Epidermal melanocyte (primary cell): ENCODE measurements around the gene ERF.
A peak's percentile ranks its signal among the peaks of the same experiment; 100 is the strongest.

Source experiments
- DNase-seq: peaks from one replicate; pipeline ENCODE4 v3.0.0; 2011; ENCODE audit warnings: low spot score; ENCODE audit not compliant: insufficient read length

The ERF gene

DNA sequence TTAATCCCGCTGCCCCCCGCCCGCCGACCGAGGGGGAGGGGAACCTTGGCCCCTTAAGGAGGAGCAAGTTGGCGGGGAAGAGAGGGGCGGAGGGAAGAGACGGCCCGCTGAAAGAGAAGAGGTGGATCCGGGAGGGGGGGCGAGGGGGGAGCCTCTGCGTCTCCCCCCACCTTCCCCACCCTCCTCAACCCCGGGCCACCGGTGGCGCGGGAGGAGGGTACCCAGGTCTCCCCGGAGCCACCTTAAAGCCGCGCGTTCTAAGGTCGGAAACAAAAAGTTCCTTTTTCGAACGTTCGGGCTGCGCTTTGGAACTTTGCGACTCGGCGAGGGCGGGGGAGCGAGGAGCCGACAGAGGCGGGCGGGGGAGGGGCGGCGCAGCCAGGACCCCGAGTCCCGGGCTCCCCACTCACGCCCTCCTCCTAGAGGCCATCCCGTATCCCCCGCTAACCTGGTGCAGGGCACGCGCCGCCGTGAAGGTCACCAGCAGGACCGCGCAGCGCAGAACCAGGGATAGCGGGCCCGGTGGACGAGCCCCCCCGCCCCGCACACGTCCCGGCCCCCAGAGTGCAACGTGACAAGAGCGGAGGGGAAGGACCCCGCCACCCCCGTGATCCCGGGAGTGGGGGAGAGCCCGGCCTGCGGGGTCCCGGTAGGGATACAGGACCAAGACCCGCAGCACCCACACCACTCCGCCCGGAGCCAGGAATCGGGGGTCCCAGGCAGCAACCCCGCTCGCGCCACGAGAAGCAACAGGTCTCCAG lies 659 bp downstream of the ERF start:
- DNase-seq: peak; percentile 50

DNA sequence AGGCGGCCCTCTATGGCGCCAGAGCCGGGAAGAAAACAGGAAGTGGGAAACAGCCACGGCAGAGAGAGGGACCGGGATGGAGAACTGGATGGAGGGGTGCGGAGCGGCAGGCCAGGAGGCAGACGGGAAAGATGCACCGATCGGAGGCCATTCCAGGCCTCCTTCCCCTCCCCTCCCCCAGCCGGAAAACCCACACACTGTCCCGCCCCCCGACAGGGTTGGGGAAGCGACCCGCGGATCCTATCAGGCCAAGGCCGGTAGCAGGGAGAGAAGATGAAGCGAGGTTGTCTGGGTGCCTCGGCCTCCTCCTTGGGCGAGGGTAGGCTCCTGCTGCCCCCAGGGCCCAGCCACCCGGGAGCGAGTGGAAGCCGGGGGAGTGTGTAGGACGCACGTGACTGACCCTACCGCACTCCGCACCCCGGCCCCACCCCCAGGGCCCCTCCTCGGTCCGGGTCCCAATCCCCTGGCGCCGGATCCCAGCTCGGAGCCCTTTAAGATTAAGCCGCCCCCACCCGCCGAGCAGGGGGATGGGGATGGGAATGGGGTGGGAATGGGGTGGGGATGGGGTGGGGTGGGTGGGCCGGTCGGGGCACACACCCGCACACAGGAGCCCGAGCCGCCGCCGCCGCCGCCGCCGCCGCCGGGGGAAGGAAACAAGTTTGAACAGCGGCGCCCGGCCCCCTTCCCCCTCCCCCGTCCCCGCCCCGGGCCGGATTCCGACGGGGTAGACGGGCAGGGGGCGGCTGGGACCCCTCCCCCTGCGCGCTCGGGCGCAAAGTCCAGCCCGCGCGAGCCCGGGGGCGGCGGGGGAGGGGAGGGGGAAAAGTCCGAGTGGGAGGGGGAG lies 1.5 kb downstream of the ERF start:
- peak; percentile 49 for DNase-seq

- DNase-seq: peak; percentile 84
These were observed 2.3 kb downstream of the ERF start for GRCh38 chr19:42252365-42253244.

DNA sequence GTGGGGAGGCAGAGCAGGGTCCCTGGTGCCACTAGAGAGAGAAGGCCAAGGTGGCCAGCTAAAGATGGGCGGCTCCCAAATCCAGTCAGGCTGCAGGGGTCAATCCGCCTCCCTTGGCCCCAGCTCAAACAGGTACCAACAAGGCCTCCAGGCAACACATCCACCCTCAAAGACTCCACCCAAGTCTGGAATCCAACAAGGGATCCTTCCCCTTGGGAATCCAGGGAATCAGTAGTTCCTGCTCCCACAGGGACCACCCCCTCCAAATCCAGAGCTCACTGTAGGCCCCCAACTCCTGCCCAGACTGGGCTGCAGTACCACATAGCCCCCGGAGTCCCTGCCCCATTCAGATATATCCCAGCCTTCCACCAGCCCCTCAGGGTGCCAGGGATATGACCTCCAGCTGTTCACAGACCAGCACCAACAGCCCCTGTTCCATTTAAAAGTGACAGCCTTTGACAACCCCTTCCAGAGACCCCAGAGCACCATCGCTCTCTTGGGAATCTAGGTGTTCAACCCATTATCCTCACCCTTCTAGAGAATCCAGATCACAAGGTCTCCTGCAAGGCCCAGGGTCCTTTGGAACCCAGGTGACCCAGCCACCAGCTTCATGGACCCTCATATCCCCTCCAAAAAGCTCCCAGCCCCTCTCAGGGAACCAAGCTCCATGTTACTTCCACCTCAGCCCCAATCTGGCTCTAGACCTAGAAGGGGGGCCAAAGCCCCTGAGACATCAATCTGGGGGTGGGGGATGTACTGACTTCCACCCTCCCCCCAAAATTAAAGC lies 3.2 kb downstream of the ERF start:
- DNase-seq: no peak

GRCh38 chr19:42250666-42251531 lies 4.0 kb downstream of the ERF start:
- peak; percentile 58 for DNase-seq

DNA sequence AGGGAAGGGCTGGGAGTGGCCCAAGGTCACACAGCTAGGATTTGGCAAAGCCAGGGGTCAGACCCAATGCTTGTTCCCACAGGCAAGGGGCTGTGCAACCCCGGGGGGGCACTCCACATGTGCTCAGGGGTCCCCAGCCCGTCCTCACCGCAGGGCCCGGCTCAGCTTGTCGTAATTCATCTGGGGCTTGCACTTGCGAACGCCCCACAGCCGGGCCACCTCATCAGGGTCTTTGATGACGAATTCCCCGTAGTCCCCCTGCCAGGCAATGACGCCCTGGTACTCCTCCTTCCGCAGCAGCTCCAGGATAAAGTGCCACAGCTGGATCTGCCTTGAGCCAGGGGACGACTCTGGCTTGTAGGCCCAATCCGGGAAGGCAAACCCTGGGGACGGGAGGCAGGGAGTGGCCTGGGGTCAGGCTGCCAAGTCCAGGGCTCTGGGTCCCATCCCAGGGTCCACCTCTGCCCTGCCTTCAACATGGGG lies 4.7 kb downstream of the ERF start:
- no peak for DNase-seq

DNA sequence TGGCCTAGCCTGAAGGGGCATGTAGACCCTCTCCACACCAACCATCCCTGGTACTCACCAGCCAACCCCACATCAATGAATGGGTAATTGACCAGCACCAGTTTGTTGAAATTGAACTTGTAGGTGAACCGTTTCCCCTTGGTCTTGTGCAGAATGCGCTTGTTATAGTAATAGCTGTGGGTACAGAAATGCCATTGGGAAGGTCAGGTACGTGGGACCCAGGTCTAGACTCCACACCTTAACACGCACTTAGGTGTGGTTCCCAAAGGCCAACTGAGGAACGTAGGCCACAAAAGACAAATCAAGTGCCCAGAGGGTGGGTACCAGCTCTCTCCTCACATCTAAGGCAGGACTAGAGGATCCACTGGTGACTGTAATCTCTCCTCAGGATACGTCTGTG lies 5.2 kb downstream of the ERF start:
- DNase-seq: no peak

GRCh38 chr19:42249149-42249750 lies 5.7 kb downstream of the ERF start:
- no peak for DNase-seq

- DNase-seq: no peak
These were observed 6.4 kb downstream of the ERF start for GRCh38 chr19:42248270-42249148.

DNA sequence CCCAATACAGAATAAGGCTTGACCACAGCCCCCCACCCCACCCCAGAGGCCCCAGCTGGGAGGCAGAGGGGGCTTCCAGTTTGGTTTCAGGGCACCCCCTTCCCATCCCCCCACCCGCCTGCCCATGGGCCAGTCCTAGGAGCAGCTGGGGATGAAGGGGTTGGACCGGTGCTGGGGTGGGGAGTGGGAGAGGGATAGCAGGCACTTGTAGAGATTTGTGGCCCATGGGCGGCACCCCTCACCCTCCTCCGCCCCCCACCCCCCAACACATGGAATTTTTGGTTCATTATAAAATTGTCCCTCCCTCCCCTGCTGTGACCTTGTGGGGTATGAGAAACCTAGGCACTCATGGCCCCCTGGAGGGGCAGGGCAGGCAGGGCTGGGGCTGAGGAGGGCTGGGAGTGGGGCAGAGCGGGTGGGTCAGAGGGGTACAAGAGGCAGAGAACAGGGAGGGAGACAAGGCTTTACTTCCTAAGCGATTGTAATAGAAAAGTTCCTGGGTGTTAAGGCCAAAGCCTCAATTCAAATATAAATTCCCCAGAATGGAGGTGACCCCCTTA lies 7.2 kb downstream of the ERF start:
- DNase-seq: no peak

DNA sequence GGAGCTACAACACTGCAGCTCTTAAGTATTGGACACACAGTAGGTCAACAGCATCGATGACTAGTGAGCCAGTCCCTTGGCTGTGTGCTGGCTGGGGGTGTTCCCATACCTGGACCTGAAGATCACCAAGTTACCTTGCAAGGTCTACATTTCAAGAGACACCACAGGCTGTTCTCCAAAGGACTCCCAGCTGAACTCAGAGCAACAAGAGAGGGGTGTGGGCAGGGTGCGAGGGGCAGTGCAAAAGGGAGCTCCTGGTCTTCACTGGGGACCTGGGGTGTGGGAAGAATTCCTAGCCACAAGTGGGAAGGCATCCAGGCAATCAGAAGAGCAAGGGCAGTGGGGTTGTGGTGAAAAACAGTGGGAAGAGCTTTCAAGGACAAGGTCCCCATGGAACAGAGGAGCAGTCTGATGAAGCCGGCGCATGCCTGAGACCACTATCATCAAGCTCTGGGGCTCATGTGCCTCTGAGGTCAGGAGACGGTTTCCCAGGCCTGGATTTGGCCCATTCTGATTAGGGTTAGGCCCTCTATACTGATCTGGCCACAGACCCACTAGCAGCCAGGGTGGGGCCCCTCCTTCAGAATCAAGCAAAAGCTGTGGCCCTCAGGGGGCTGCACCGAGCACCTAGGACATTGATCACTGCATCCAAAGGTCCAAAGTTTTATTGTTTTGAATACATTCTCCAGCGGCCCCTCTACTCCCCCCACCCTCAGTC lies 7.8 kb downstream of the ERF start:
- DNase-seq: peak; percentile 42

DNA sequence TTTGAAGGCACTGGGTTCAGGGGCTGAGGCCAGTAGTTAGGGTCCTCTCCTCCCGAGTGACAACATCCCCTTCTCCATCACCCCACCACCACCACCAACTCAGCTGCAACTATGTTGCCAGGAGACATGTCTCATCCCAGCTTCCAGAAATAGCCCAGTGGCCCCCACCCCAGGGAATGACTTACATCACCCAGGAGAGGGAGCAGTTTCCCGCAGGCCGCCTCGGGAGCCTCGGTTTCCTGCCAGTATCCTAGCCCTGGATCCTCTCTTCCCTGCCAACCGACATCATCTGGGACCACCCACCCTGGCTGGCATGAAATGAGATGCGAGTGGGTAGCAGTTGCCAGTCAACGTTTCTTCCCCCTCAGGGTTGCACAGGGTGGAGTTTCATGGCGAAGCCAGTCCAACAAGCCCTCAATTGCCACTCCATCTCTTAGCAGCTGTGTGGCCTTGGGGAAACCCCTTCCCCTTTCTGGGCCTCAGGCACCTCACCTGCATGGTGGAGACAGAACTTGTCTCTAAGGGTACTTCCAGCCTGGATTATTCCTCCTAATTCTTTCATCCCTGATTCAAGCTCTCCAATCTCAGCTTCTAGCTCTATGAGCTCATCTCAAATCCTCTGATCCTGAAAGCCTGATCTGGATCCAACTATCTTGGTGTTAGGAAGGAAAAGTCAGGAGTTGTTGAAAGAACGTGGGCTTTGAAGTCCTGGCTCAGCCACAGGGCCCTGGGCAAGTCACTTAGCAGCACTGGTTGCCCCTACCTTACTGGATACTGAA lies 8.6 kb downstream of the ERF start:
- DNase-seq: peak; percentile 88

DNA sequence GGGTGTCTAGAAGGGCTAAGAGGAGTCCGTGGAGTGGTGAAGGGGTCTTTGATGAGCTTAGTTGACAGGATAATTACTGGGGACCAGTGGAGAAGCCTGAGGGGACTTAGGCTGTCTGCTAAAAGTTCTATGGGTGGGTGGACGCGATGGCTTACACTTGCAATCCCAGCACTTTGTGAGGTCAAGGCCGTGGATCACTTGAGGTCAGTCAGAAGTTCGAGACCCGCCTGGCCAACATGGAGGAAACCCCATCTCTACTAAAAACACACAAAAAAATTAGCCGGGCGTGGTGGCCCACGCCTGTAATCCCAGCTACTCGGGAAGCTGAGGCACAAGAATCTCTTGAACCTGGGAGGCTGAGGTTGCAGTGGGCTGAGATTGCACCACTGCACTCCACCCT lies 9.7 kb downstream of the ERF start:
- no peak for DNase-seq

DNA sequence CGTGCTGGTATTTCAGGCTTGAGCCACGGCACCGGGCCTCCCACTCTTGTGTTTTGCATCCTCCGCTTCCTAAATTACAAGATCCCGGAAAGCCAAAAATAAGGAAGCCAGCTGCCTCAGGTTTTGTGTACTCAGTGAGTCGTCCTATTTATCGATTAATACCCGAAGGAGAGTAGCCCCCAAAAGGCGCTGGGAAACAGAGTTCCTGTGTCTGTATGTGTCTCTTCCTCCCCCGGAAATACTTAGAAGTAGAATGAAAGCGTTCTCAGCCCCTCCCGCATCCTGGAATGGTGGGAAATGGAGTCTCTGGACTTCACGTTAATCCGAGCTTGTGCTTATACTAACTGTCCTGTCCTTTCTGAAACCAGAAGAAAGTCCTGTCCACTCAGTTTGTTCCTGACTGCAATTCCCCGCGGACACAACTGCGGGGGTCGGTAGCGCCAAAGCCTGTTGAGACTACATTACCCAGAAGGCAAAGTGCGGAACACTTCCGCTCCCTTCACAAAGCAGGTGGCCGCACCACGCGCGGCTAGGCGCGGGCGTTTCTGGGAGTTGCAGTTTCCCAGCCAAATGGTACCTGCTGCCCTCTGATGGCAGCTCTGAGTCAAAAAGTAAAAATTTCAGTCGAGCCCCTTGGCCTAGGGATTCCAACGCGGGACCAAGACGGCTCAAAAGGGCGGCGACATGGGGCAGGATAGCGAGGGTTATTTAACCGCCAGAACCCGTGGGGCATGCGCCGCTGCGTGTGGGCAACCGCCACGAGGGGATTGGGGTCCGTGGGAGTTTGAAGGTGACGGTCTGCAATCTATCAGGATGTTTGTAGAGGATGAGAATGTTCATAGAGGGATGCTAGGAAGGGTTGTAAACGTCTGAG lies 10.3 kb downstream of the ERF start:
- DNase-seq: peak; percentile 88

- peak; percentile 96 for DNase-seq
These were observed 12.2 kb downstream of the ERF start, which contains the start of gene GSK3A for GRCh38 chr19:42242512-42243409. GSK3A (minus strand) TSS chr19:42242602; CDS start chr19:42242465, 137 bp downstream.
